HG02840 (cell line): Measurements from ENCODE around the gene BCAT1.
"Not testable (repeated sequence)": the region's sequence is repeated elsewhere in the genome, so short reads cannot be mapped to it uniquely, and the experiment has no call there.

ENCODE experiments used
- ATAC-seq: cut with Tn5 transposase; IDR thresholded peaks from one replicate; pipeline ENCODE4 v1.9.1; 2021; ENCODE audit warnings: mild to moderate bottlenecking, moderate library complexity, moderate number of reproducible peaks; ENCODE audit not compliant: unreplicated experiment, low FRiP score

The BCAT1 gene

GRCh38 chr12:24960222-24960855 is 11.4 kb upstream of the BCAT1 start:
- no peak for ATAC-seq

GRCh38 chr12:24956351-24956750 is 7.5 kb upstream of the BCAT1 start:
- ATAC-seq = not testable (repeated sequence)

- ATAC-seq = no peak
These were observed 7.0 kb upstream of the BCAT1 start for GRCh38 chr12:24955853-24956252.

- ATAC-seq = no peak
These were observed 6.5 kb upstream of the BCAT1 start for GRCh38 chr12:24955389-24955788.

- no peak for ATAC-seq
These were observed 5.4 kb upstream of the BCAT1 start for GRCh38 chr12:24954261-24954660.

- no peak for ATAC-seq
These were observed 3.5 kb upstream of the BCAT1 start for GRCh38 chr12:24952389-24952788.

- no peak for ATAC-seq
These were observed 1.4 kb upstream of the BCAT1 start for GRCh38 chr12:24950231-24950834.

GRCh38 chr12:24948420-24948756 is 513 bp downstream of the BCAT1 start:
- ATAC-seq = peak; percentile 49

GRCh38 chr12:24947541-24948419 is 1.1 kb downstream of the BCAT1 start:
- no peak for ATAC-seq

- ATAC-seq = no peak
These were observed 3.1 kb downstream of the BCAT1 start for GRCh38 chr12:24945845-24946244.

GRCh38 chr12:24945039-24945438 is 3.9 kb downstream of the BCAT1 start:
- no peak for ATAC-seq

- ATAC-seq = no peak
These were observed 4.3 kb downstream of the BCAT1 start for GRCh38 chr12:24944601-24944975.

GRCh38 chr12:24943947-24944600 is 4.8 kb downstream of the BCAT1 start:
- no peak for ATAC-seq

GRCh38 chr12:24940157-24940556 is 8.7 kb downstream of the BCAT1 start:
- ATAC-seq = no peak

GRCh38 chr12:24939551-24939950 is 9.3 kb downstream of the BCAT1 start:
- not testable (repeated sequence) for ATAC-seq

GRCh38 chr12:24938341-24938740 is 10.6 kb downstream of the BCAT1 start:
- ATAC-seq = no peak

- no peak for ATAC-seq
These were observed 11.2 kb downstream of the BCAT1 start for GRCh38 chr12:24937553-24938244.

- ATAC-seq = no peak
These were observed 15.1 kb downstream of the BCAT1 start for GRCh38 chr12:24933694-24934407.

- no peak for ATAC-seq
These were observed 17.1 kb downstream of the BCAT1 start for GRCh38 chr12:24931666-24932405.
